Colonic mucosa (tissue), 4 donors: Measurements from ENCODE around the gene PPM1J. TPM values are rescaled to one million over a fixed set of nuclear protein-coding genes. Genes with fewer than 3 reads are reported as not detected.

Source experiments
- DNase-seq: peaks from one replicate; pipeline ENCODE4 v3.0.0-alpha.2; 2020
- H3K27ac ChIP-seq: fragments of 200-600 bp; one replicate; pipeline ENCODE4 v1.8.0; 2021
- H3K27me3 ChIP-seq: fragments of 200-600 bp; one replicate; pipeline ENCODE4 v1.8.0; 2021
- H3K36me3 ChIP-seq: fragments of 200-600 bp; one replicate; pipeline ENCODE4 v1.8.0; 2021
- H3K4me1 ChIP-seq: fragments of 200-600 bp; one replicate; pipeline ENCODE4 v1.8.0; 2021; ENCODE audit warnings: mild to moderate bottlenecking
- H3K4me3 ChIP-seq: fragments of 200-600 bp; one replicate; pipeline ENCODE4 v1.8.0; 2021
- H3K9ac ChIP-seq, 2 donors: one replicate each; pipeline ENCODE4 v1.7.0; 2013; ENCODE audit warnings: control low read depth in 2 of 2, low read depth in 2 of 2, low read length in 2 of 2
- H3K9me3 ChIP-seq: fragments of 200-600 bp; one replicate; pipeline ENCODE4 v1.8.0; 2021
- CTCF ChIP-seq: fragments of 200-600 bp; IDR thresholded peaks from one replicate; pipeline ENCODE4 v1.8.0; 2022; ENCODE audit warnings: antibody characterized with exemption, mild to moderate bottlenecking
- intact Hi-C: fragments of 100-400 bp; cut with DNase I; formaldehyde crosslinking; loops from one replicate; pipeline ENCODE4 v1.14.1; 2022
- total RNA-seq, 2 donors: library from RNA; stranded (reverse); fragmentation: NEBNext Ultra II Directional in 1 of 2; extraction: Animal tissue kit (Norgen Biotek cat#: 25700) in 1 of 2; gene quantifications; one replicate each; pipeline ENCODE4 v1.2.1, GENCODE V29; 2021
- donor health status: healthy.
- donor health status: DM: no; HTN: no; CAD: no.
- donor health status: DM: no; HTN: no; CAD: no.

Gene PPM1J
- total RNA-seq, 2 donors from 2014 or later, result 0.80 to 1.0 TPM

- Histone ChIP-seq H3K9me3 (no peaks in the 10 kb centered on the region), H3K36me3 (peaks cover 5% of the 10 kb centered on the region), H3K27me3 (no peaks in the 10 kb centered on the region), H3K4me3 (no peak overlapping the region), H3K9ac (peak overlapping the region in 1 of 2 donors; percentile 36), H3K4me1 (peaks cover 34% of the 10 kb centered on the region), H3K27ac (peak overlapping the region; percentile 65)
- TF ChIP-seq CTCF, result no peak
- intact Hi-C loops, result no loop called here
- no peak for DNase-seq
Observed at GRCh38 chr1:112702067-112702395, 13.1 kb downstream of the PPM1J start.

GRCh38 chr1:112701227-112702066 lies 13.7 kb downstream of the PPM1J start:
- DNase-seq, result no peak
- Histone ChIP-seq H3K9me3 (no peaks in the 10 kb centered on the region), H3K4me3 (no peak overlapping the region), H3K27ac (peak overlapping the region; percentile 65), H3K36me3 (peaks cover 5% of the 10 kb centered on the region), H3K27me3 (no peaks in the 10 kb centered on the region), H3K4me1 (peaks cover 34% of the 10 kb centered on the region), H3K9ac (peak overlapping the region; percentile 41 to 57)
- no peak for TF ChIP-seq CTCF
- intact Hi-C loops, result no loop called here

- no peaks in the 10 kb centered on the region for H3K27me3 ChIP-seq
- peak overlapping the region; percentile 65 for H3K27ac ChIP-seq
- no peak for TF ChIP-seq CTCF
- H3K9me3 ChIP-seq, result no peaks in the 10 kb centered on the region
- H3K36me3 ChIP-seq, result peaks cover 5% of the 10 kb centered on the region
- no peak overlapping the region for H3K4me3 ChIP-seq
- peak; percentile 98 for DNase-seq
- H3K9ac ChIP-seq, result peak overlapping the region; percentile 41 to 57
- intact Hi-C loops, result no loop called here
- peaks cover 30% of the 10 kb centered on the region for H3K4me1 ChIP-seq
Observed at GRCh38 chr1:112700290-112701226, 14.6 kb downstream of the PPM1J start.

GRCh38 chr1:112699425-112700144 lies 15.5 kb downstream of the PPM1J start:
- intact Hi-C loops, result no loop called here
- Histone ChIP-seq H3K9ac (peak overlapping the region in 1 of 2 donors; percentile 41), H3K27ac (peak overlapping the region; percentile 65), H3K27me3 (no peaks in the 10 kb centered on the region), H3K36me3 (peaks cover 5% of the 10 kb centered on the region), H3K9me3 (no peaks in the 10 kb centered on the region), H3K4me1 (peaks cover 27% of the 10 kb centered on the region), H3K4me3 (no peak overlapping the region)
- TF ChIP-seq CTCF, result no peak
- no peak for DNase-seq
